HG03442 (cell line): Measurements from ENCODE around the gene TMEM145.
"Not testable (repeated sequence)": the region's sequence is repeated elsewhere in the genome, so short reads cannot be mapped to it uniquely, and the experiment has no call there.

ENCODE experiments used
- ATAC-seq: cut with Tn5 transposase; IDR thresholded peaks from one replicate; pipeline ENCODE4 v1.9.1; 2021; ENCODE audit warnings: mild to moderate bottlenecking, moderate library complexity; ENCODE audit not compliant: unreplicated experiment

Gene TMEM145

GRCh38 chr19:42312370-42312769 lies 739 bp upstream of the TMEM145 start:
- no peak for ATAC-seq

- ATAC-seq, result no peak
Observed at GRCh38 chr19:42313840-42314755, 989 bp downstream of the TMEM145 start.

GRCh38 chr19:42315024-42315423 lies 1.9 kb downstream of the TMEM145 start:
- no peak for ATAC-seq

- ATAC-seq, result no peak
Observed at GRCh38 chr19:42316223-42317211, 3.4 kb downstream of the TMEM145 start.

- no peak for ATAC-seq
Observed at GRCh38 chr19:42317535-42317934, 4.4 kb downstream of the TMEM145 start.

- no peak for ATAC-seq
Observed at GRCh38 chr19:42322305-42322704, 9.2 kb downstream of the TMEM145 start.

- no peak for ATAC-seq
Observed at GRCh38 chr19:42323473-42323851, 10.4 kb downstream of the TMEM145 start.

- no peak for ATAC-seq
Observed at GRCh38 chr19:42323852-42324654, 10.9 kb downstream of the TMEM145 start.

GRCh38 chr19:42324655-42325307 lies 11.7 kb downstream of the TMEM145 start:
- no peak for ATAC-seq

GRCh38 chr19:42325308-42325895 lies 12.3 kb downstream of the TMEM145 start, which contains the start of gene MEGF8:
Gene MEGF8 (plus strand): TSS chr19:42325635. CDS start chr19:42326244, 609 bp downstream.
- peak; percentile 78 for ATAC-seq

GRCh38 chr19:42325896-42326771 lies 13.0 kb downstream of the TMEM145 start:
- ATAC-seq, result peak; percentile 13

- ATAC-seq, result no peak
Observed at GRCh38 chr19:42326969-42327368, 13.9 kb downstream of the TMEM145 start.

GRCh38 chr19:42327381-42327780 lies 14.3 kb downstream of the TMEM145 start:
- ATAC-seq, result no peak

- ATAC-seq, result no peak
Observed at GRCh38 chr19:42328106-42328505, 15.0 kb downstream of the TMEM145 start.

GRCh38 chr19:42328854-42329253 lies 15.7 kb downstream of the TMEM145 start:
- no peak for ATAC-seq

GRCh38 chr19:42330241-42330711 lies 17.2 kb downstream of the TMEM145 start:
- no peak for ATAC-seq

- ATAC-seq, result not testable (repeated sequence)
Observed at GRCh38 chr19:42331333-42331732, 18.2 kb downstream of the TMEM145 start.

- no peak for ATAC-seq
Observed at GRCh38 chr19:42332059-42332458, 18.9 kb downstream of the TMEM145 start.

GRCh38 chr19:42333018-42333417 lies 19.9 kb downstream of the TMEM145 start:
- no peak for ATAC-seq
